B cell (primary cell): ENCODE data around the gene VTI1A.

ENCODE experiments used
- EZH2 ChIP-seq: IDR thresholded peaks from 2 replicates; pipeline ENCODE4 v1.6.1; 2012; ENCODE audit warnings: borderline replicate concordance, low read depth, mild to moderate bottlenecking, moderate library complexity, low read length; ENCODE audit not compliant: insufficient read depth, poor library complexity, severe bottlenecking
- TF ChIP-seq, protein P1 (sequence below): fragments of 200-600 bp; IDR thresholded peaks from one replicate; pipeline ENCODE4 v1.8.0; 2022; ENCODE audit warnings: antibody characterized with exemption, mild to moderate bottlenecking

DNA sequence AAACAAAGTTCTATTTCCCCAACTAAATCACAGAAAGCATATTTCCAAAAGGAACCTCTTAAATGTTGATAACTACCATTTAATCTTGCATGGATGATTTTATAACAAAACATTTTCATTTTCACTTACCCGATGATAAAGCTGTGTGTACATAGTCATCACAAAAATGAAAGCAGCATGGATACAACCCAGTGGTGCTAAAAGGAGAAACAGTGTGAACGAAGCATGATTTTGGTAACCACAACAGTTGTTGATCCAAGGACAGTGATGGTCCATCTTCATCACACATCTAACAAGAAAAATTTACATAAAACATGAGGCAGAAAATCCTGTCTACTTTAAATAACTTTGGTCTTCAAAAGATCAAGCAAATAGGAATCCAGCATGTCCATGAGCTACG lies 5.0 kb upstream of the VTI1A start:
- TF ChIP-seq, protein P1, sequence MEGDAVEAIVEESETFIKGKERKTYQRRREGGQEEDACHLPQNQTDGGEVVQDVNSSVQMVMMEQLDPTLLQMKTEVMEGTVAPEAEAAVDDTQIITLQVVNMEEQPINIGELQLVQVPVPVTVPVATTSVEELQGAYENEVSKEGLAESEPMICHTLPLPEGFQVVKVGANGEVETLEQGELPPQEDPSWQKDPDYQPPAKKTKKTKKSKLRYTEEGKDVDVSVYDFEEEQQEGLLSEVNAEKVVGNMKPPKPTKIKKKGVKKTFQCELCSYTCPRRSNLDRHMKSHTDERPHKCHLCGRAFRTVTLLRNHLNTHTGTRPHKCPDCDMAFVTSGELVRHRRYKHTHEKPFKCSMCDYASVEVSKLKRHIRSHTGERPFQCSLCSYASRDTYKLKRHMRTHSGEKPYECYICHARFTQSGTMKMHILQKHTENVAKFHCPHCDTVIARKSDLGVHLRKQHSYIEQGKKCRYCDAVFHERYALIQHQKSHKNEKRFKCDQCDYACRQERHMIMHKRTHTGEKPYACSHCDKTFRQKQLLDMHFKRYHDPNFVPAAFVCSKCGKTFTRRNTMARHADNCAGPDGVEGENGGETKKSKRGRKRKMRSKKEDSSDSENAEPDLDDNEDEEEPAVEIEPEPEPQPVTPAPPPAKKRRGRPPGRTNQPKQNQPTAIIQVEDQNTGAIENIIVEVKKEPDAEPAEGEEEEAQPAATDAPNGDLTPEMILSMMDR = no peak
- no peak for TF ChIP-seq EZH2
